K562 (cell line): ENCODE measurements around the gene TBX3. TPM values are rescaled to one million over a fixed set of nuclear protein-coding genes. Genes with fewer than 3 reads are reported as not detected.

Source experiments
- ATAC-seq: fragments of 200-7000 bp; cut with Tn5 transposase; 3 replicates; pipeline ENCODE4 v1.9.1; 2020; ENCODE audit warnings: moderate library complexity
- BruUV-seq: library from RNA; stranded (reverse); fragments of 400-500 nt; replicated peaks from 2 replicates; lab custom pipeline; 2021; lab: Mats Ljungman, UMichigan
- CTCF ChIA-PET: fragments of 300-600 bp; formaldehyde crosslinking; extraction: SDS; loops from one replicate; lab custom pipeline; 2021; ENCODE audit warnings: low intra/inter-chr PET ratio; lab: Yijun Ruan, JAX
- POLR2A ChIA-PET: fragments of 300-600, 350-650 bp; sonication (Branson Sonifier 250); formaldehyde crosslinking; extraction: SDS; loops from one replicate; lab custom pipeline; 2021; ENCODE audit warnings: antibody characterized with exemption, inconsistent platforms; lab: Yijun Ruan, JAX
- DNase-seq, 4 experiments: peaks; one replicate each; pipeline versions ENCODE4 v3.0.0 to v3.0.0-alpha.2; 2011 to 2018; ENCODE audit warnings: low spot score in 3 of 4, mixed read lengths in 3 of 4; ENCODE audit errors: extremely low read depth in 1 of 4
- FAIRE-seq: peaks from 2 replicates; lab custom pipeline; 2011; peaks lifted over from hg19 to GRCh38; lab: Jason Lieb, UNC
- H2AFZ ChIP-seq: 2 replicates; pipeline ENCODE4 v1.6.0; 2011; ENCODE audit warnings: low read depth, low read length, control low read depth, inconsistent platforms
- H3K27ac ChIP-seq: fragments of 200-600 bp; 3 replicates; pipeline ENCODE4 v1.8.0; 2011; ENCODE audit warnings: low read depth, mild to moderate bottlenecking, control low read depth, inconsistent platforms, low read length, moderate library complexity, mixed read lengths; ENCODE audit errors: extremely low read depth
- H3K27me3 ChIP-seq, 2 experiments: fragments of 300-600 bp in 1 of 2; 2 replicates in 1 of 2; 3 replicates in 1 of 2; pipeline versions ENCODE4 v1.6.0 to v1.8.0; 2011; ENCODE audit warnings: inconsistent platforms in 2 of 2, low read length in 2 of 2, mild to moderate bottlenecking in 1 of 2, mixed read lengths in 1 of 2, moderate library complexity in 1 of 2; ENCODE audit not compliant: control insufficient read depth in 2 of 2, insufficient read depth in 2 of 2
- H3K36me3 ChIP-seq: fragments of 300-600 bp; 3 replicates; pipeline ENCODE4 v1.8.0; 2011; ENCODE audit warnings: mild to moderate bottlenecking, low read length, inconsistent platforms; ENCODE audit not compliant: control insufficient read depth, insufficient read depth
- H3K4me1 ChIP-seq, 2 experiments: fragments of 200-600 bp in 1 of 2; replicated peaks in 1 of 2; 2 replicates in 1 of 2; 3 replicates in 1 of 2; pipeline versions ENCODE4 v1.5.1 to v1.8.0; 2011; ENCODE audit warnings: inconsistent platforms in 2 of 2, low read length in 2 of 2, mild to moderate bottlenecking in 1 of 2, mixed read lengths in 1 of 2, moderate library complexity in 1 of 2; ENCODE audit not compliant: control insufficient read depth in 2 of 2, insufficient read depth in 2 of 2
- H3K4me2 ChIP-seq: 2 replicates; pipeline ENCODE4 v1.6.1; 2011; ENCODE audit warnings: low read length, control low read depth, inconsistent platforms, mixed read lengths; ENCODE audit not compliant: insufficient read depth
- H3K4me3 ChIP-seq: fragments of 200-600 bp; sonication (generic), shearing (Covaris generic); 2 replicates; pipeline ENCODE4 v1.5.1; 2016; ENCODE audit warnings: control low read depth, inconsistent platforms
- H3K79me2 ChIP-seq: fragments of 200-600 bp; 3 replicates; pipeline ENCODE4 v1.8.0; 2011; ENCODE audit warnings: low read length, inconsistent platforms; ENCODE audit not compliant: control insufficient read depth, insufficient read depth
- H3K9ac ChIP-seq, 2 experiments: 2 replicates each; pipeline versions ENCODE4 v1.6.0 to v1.6.1; 2011; ENCODE audit warnings: low read depth in 2 of 2, low read length in 2 of 2, control low read depth in 1 of 2, inconsistent platforms in 1 of 2, mild to moderate bottlenecking in 1 of 2, mixed read lengths in 1 of 2; ENCODE audit not compliant: insufficient read depth in 1 of 2
- H3K9me1 ChIP-seq: one replicate; pipeline ENCODE4 v1.6.0; 2011; ENCODE audit warnings: inconsistent platforms, mild to moderate bottlenecking, low read length, moderate library complexity; ENCODE audit not compliant: control insufficient read depth, insufficient read depth
- H3K9me3 ChIP-seq: replicated peaks from 2 replicates; pipeline ENCODE4 v1.5.1; 2011; ENCODE audit warnings: low read depth, low read length, inconsistent platforms; ENCODE audit not compliant: control insufficient read depth, insufficient read depth
- H4K20me1 ChIP-seq: replicated peaks from 2 replicates; pipeline ENCODE4 v1.6.1; 2011; ENCODE audit warnings: low read length, inconsistent platforms, mixed read lengths; ENCODE audit not compliant: control insufficient read depth, insufficient read depth
- BRF1 ChIP-seq: IDR thresholded peaks from 3 replicates; pipeline ENCODE4 v1.6.1; 2011; ENCODE audit warnings: borderline replicate concordance, mild to moderate bottlenecking; ENCODE audit not compliant: insufficient read length; ENCODE audit errors: extremely low read depth
- ELF2 ChIP-seq: fragments of 250-450 bp; sonication (Bioruptor Pico); IDR thresholded peaks from 2 replicates; pipeline ENCODE4 v1.5.0; 2021; ENCODE audit warnings: mild to moderate bottlenecking
- MED1 ChIP-seq: sonication (generic); formaldehyde crosslinking; IDR thresholded peaks from 2 replicates; pipeline ENCODE4 v1.8.1; 2023; ENCODE audit warnings: missing genetic modification reagents, borderline replicate concordance
- MYC ChIP-seq, 2 experiments: fragments of 250-450 bp in 1 of 2; sonication (Bioruptor Pico) in 1 of 2; IDR thresholded peaks; 2 replicates each; pipeline versions ENCODE4 v1.5.1 to v1.6.1; 2012 to 2021; ENCODE audit warnings: low read depth in 2 of 2, borderline replicate concordance in 1 of 2, improper control_type of control experiment in 1 of 2, low read length in 1 of 2, mild to moderate bottlenecking in 1 of 2, moderate library complexity in 1 of 2
- NR2C1 ChIP-seq, 2 experiments: fragments of 450-650 bp; IDR thresholded peaks; 2 replicates each; pipeline ENCODE4 v1.6.1; 2017; ENCODE audit warnings: mild to moderate bottlenecking in 2 of 2, antibody characterized with exemption in 1 of 2, inconsistent platforms in 1 of 2, missing compliant biosample characterization in 1 of 2, missing genetic modification characterization in 1 of 2
- PHB2 ChIP-seq: fragments of 450-650 bp; IDR thresholded peaks from 2 replicates; pipeline ENCODE4 v1.6.1; 2017; ENCODE audit warnings: low read depth
- SMARCA5 ChIP-seq: fragments of 450-650 bp; IDR thresholded peaks from 2 replicates; pipeline ENCODE4 v1.6.1; 2016
- SRSF9 ChIP-seq: fragments of 200-400 bp; formaldehyde crosslinking; IDR thresholded peaks from 2 replicates; pipeline ENCODE4 v1.6.1; 2017; ENCODE audit warnings: low read depth, low read length, borderline replicate concordance
- TARDBP ChIP-seq: fragments of 450-650 bp; IDR thresholded peaks from 2 replicates; pipeline ENCODE4 v1.6.1; 2016
- TFAM ChIP-seq: fragments of 250-450 bp; sonication (Bioruptor Pico); conservative IDR thresholded peaks from 2 replicates; pipeline ENCODE4 v1.5.0; 2021; ENCODE audit warnings: mild to moderate bottlenecking, moderate library complexity
- ZFPM2 ChIP-seq: fragments of 250-450 bp; sonication (Bioruptor Pico); IDR thresholded peaks from 2 replicates; pipeline ENCODE4 v1.5.1; 2022; ENCODE audit warnings: mild to moderate bottlenecking
- ZNF507 ChIP-seq: conservative IDR thresholded peaks from 2 replicates; pipeline ENCODE4 v1.6.1; 2017; ENCODE audit warnings: missing genetic modification characterization, missing compliant biosample characterization
- ZNF644 ChIP-seq: fragments of 200-800 bp; sonication (Bioruptor generic); IDR thresholded peaks from 2 replicates; pipeline ENCODE4 v1.6.1; 2016; ENCODE audit warnings: low read depth, missing genetic modification characterization, missing compliant biosample characterization
- WGBS: fragments of 100-300 bp; shearing (Covaris generic); methylation state at CpG from one replicate; pipeline ENCODE4 v1.1.6; 2016; ENCODE audit warnings: low coverage, mixed read lengths; ENCODE audit not compliant: insufficient coverage; ENCODE audit errors: missing lambda C conversion rate; 5-methylcytosine and 5-hydroxymethylcytosine counted together
- in situ Hi-C: fragments of 300-500 bp; cut with MboI; formaldehyde crosslinking; loops from 4 replicates; pipeline ENCODE4 v1.15.0; 2018; ENCODE audit warnings: inconsistent platforms, mixed read lengths
- intact Hi-C: fragments of 100-400 bp; cut with micrococcal nuclease; formaldehyde crosslinking; loops from 2 replicates; pipeline ENCODE4 v1.14.2; 2022
- polyA plus RNA-seq, 8 experiments: library from polyadenylated mRNA; depleted of rRNA in 4 of 8; stranded (reverse) in 5 of 8; unstranded in 3 of 8; fragments of >200 nt; fragmentation: Nextera tagmentation in 2 of 8; fragmentation: Illumina TruSeq in 1 of 8; extraction: Ambion mirVana in 2 of 8; extraction: Trizol in 1 of 8; gene quantifications; 2 replicates each; pipeline versions ENCODE4 v1.2.1 to v1.2.3, GENCODE V29; 2011 to 2014; ENCODE audit warnings: inconsistent platforms in 1 of 8, missing spikeins in 1 of 8
- total RNA-seq, 7 experiments: library from RNA; depleted of rRNA in 6 of 7; stranded (reverse); fragments of >200 nt in 6 of 7; fragmentation: Illumina TruSeq in 2 of 7; extraction: Trizol in 2 of 7; gene quantifications; 2 replicates each; pipeline versions ENCODE4 v1.2.1 to v1.2.3, GENCODE V29; 2011 to 2021; ENCODE audit warnings: low replicate concordance in 1 of 7
- TF ChIP-seq, protein P1 (sequence below): sonication (generic); formaldehyde crosslinking; IDR thresholded peaks from 2 replicates; pipeline ENCODE4 v1.8.1; 2023; ENCODE audit warnings: mild to moderate bottlenecking, missing genetic modification reagents, moderate library complexity
- TF ChIP-seq, protein P2 (sequence below): sonication (generic); formaldehyde crosslinking; IDR thresholded peaks from 2 replicates; pipeline ENCODE4 v1.8.0; 2022; ENCODE audit warnings: missing genetic modification reagents, mild to moderate bottlenecking, borderline replicate concordance

TBX3 gene
- total and polyA plus RNA-seq, 9 of the 15 experiments (the other 6 are each of a cell fraction or from before 2014, with no cell fraction given) = 0.03 to 0.60 (median 0.19) TPM

GRCh38 chr12:114678718-114679117, 5.3 kb downstream of the TBX3 start:
- CTCF ChIA-PET = no interaction called here
- in situ Hi-C loops (no loop called here), intact Hi-C loops (no loop called here)
- ATAC-seq = no peak
- TF ChIP-seq SRSF9 (no peak), TARDBP (no peak), MED1 (CRISPR knock-in tag) (no peak), TFAM (CRISPR knock-in tag) (no peak), MYC (IDR thresholded peaks at IDR 0.05; ENCODE audit: low read depth, low read length) (no peak), MYC (CRISPR knock-in tag; IDR thresholded peaks at IDR 0.05; ENCODE audit: borderline replicate concordance, low read depth) (no peak), ZNF644 (tag) (no peak), BRF1 (no peak), ELF2 (CRISPR knock-in tag) (no peak), SMARCA5 (no peak), ZNF507 (tag) (no peak), NR2C1 (IDR thresholded peaks at IDR 0.05) (no peak), NR2C1 (tag; IDR thresholded peaks at IDR 0.05) (no peak), PHB2 (no peak), ZFPM2 (CRISPR knock-in tag) (no peak)
- TF ChIP-seq, protein P1, sequence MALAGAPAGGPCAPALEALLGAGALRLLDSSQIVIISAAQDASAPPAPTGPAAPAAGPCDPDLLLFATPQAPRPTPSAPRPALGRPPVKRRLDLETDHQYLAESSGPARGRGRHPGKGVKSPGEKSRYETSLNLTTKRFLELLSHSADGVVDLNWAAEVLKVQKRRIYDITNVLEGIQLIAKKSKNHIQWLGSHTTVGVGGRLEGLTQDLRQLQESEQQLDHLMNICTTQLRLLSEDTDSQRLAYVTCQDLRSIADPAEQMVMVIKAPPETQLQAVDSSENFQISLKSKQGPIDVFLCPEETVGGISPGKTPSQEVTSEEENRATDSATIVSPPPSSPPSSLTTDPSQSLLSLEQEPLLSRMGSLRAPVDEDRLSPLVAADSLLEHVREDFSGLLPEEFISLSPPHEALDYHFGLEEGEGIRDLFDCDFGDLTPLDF (CRISPR knock-in tag) = no peak
- TF ChIP-seq, protein P2, sequence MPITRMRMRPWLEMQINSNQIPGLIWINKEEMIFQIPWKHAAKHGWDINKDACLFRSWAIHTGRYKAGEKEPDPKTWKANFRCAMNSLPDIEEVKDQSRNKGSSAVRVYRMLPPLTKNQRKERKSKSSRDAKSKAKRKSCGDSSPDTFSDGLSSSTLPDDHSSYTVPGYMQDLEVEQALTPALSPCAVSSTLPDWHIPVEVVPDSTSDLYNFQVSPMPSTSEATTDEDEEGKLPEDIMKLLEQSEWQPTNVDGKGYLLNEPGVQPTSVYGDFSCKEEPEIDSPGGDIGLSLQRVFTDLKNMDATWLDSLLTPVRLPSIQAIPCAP (CRISPR knock-in tag) = no peak
- POLR2A ChIA-PET = no interaction called here
- Histone ChIP-seq H3K79me2 (no peaks in the 10 kb centered on the region), H3K9me3 (no peaks in the 10 kb centered on the region), H4K20me1 (no peaks in the 10 kb centered on the region; the same call in 1 of the 2 replicates), H3K9me1 (no peaks in the 10 kb centered on the region), H2AFZ (no peak overlapping the region), H3K36me3 (no peaks in the 10 kb centered on the region), H3K27ac (no peak overlapping the region), H3K4me1 (peaks cover 0 to 3% of the 10 kb centered on the region in 2 experiments; a peak in 1 of 5 replicates), H3K4me2 (no peak overlapping the region), H3K9ac (no peak overlapping the region), H3K4me3 (no peak overlapping the region), H3K27me3 (peaks cover 37 to 48% of the 10 kb centered on the region in 2 experiments; a peak in 4 of 5 replicates)
- no TSS peak for BruUV-seq
- DNase-seq = no peak
- WGBS = 0% methylated on average over 2 of the region's 2 CpGs
- FAIRE-seq = no peak
